ENCODE data around the gene CDC20B.

Gene CDC20B, protein sequence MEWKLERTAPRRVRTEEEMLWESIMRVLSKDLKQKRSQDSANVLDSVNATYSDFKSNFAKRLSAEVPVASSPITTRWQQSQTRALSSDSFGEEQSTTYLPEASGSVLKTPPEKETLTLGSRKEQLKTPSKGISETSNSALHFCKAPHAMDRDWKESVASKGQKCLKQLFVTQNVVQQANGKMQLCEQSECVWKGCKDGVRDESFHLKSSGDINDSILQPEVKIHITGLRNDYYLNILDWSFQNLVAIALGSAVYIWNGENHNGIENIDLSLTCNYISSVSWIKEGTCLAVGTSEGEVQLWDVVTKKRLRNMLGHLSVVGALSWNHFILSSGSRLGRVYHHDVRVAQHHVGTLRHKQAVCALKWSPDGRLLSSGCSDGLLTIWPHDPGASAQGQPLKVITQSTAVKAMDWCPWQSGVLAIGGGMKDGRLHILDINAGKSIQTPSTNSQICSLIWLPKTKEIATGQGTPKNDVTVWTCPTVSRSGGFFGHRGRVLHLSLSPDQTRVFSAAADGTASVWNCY

DNA sequence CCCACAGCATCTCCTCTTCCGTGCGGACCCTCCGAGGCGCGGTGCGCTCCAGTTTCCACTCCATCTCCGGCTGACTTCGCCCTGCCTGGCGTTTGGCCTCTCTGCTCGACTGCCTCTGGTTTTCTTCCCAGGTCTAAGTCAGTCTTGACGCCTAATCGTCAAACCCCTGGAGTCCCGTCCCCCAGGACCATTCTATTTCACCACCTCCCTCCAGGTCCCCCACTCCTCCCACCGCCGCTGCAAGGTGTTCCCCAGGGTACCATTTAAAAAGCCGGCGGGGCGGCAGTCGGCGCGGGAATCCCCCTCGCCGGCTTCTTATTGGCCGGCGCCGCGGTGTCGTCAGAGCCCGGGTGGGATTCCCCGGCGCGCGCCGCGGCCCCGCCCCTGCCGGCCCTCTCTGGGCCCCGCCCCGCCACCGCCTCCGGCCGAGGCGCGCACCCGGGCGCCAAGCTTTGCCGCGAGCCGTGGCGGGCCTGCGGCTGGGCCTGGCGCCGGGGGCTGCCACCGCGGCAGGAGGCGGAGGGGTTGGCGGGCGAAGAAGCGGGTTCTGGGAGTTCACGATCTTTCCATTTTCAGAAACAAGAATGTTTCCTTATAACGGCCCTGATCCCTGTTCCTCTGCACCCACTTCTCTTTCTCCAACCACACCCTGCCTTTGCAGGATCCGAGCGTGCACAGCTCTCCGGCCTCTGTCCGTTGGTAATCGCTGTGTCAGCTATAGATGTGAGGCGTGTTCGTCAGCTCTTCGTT lies at the start of gene CDC20B:
Gene CDC20B, minus strand, starts transcription at position 241 of the 750 bp plus-strand sequence. Its CDS starts 177 bp downstream, at position 64.
- peak; percentile 44 to 61 (median 48) for DNase-seq (ENCODE audit: low read depth in 2 of 3, low spot score in 2 of 3)

GRCh38 chr5:55222092-55222984 lies 49.4 kb upstream of the CDC20B start:
- no peak for DNase-seq (ENCODE audit: low read depth in 2 of 3, low spot score in 2 of 3)

DNA sequence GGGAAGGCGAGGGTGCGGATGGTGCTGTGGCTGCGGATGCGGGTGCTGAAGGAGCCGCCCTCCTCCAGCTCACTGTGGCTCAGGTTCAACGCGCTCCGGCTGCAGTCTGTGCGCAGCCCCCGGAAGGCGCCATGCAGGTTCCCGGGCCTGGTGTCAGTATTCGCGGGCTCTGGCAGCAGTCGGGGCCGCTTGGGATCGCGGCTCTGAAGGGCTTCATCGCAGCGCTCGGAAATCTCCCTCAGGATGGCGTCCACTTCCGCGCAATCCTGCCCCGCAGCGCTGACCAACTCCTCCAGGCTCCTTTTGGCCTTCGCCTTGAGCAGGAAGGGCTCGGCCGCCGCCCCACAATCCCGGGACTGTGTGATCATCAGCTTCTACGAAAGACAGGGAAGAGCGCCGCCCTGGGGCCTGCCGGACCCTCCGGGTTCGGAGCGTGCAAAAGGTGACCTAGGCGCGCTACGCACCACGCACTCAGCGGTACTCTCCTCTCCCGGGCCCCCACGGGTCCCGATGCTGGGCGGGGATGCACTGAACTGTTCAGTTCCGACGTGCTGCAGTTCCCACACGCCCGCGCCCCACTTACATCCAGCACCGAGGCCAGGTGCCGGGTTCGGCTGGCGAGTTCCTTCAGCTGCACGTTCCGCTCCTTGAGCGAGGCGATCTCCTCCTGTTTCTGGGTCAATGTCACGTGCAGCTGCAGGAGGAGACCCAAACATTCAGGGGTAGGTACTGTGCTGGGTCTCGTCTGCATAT lies 47.6 kb upstream of the CDC20B start:
- DNase-seq (ENCODE audit: low read depth in 2 of 3, low spot score in 2 of 3), result no peak

- no peak for DNase-seq (ENCODE audit: low read depth in 2 of 3, low spot score in 2 of 3)
These were observed 46.8 kb upstream of the CDC20B start for GRCh38 chr5:55219770-55220169.

DNA sequence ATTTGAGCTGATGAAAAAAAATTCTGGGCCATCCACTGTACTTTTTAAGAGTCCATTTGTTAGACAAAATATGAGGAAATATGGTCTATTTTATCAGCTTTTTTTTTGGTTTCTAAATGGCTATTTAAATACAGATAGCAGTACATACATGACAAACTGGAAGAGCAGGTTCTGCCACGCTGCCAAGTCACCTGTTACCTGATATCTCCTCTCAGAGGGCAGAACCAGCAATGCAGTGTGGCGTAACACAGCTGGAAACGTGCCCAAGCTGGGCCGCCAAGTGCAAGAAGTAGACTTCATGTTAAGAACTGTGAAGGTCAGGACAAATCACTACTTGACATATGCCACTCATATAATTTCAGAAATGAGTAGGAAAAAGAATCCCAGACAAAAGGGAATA lies 46.0 kb upstream of the CDC20B start:
- DNase-seq (ENCODE audit: low read depth in 2 of 3, low spot score in 2 of 3), result no peak

DNA sequence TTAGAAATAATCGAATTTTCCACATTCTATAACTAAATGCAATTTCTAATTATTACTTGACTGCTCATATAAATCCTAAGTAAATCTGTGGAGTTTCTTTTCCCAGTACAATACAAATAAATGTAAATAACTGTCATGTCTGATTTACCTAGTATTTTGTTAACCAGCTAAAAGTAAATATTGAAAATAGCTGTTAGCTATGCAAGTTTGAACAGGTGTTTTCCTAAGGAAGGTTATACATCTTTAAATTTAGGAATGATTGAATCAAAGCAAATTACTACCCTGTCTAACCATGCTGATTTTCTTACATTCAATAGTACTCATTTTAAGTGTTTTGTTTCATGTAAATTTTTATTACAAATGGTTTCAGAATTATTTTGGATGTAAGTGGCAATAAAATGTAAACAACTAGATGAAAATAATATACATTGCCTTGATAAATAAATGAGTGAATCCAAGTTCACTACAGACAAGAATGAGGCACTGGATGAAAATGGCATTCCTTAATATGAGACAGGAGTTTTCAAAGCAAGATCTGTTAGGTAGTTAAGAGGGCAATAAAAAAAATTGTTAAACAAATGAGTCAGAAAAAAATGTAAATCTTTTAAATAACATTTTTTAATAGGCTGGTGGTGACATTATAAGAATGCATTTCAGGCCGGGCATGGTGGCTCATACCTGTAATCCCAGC lies 38.4 kb upstream of the CDC20B start:
- no peak for DNase-seq (ENCODE audit: low read depth in 2 of 3, low spot score in 2 of 3)

- no peak for DNase-seq (ENCODE audit: low read depth in 2 of 3, low spot score in 2 of 3)
These were observed 32.0 kb upstream of the CDC20B start for GRCh38 chr5:55205001-55205400.

DNA sequence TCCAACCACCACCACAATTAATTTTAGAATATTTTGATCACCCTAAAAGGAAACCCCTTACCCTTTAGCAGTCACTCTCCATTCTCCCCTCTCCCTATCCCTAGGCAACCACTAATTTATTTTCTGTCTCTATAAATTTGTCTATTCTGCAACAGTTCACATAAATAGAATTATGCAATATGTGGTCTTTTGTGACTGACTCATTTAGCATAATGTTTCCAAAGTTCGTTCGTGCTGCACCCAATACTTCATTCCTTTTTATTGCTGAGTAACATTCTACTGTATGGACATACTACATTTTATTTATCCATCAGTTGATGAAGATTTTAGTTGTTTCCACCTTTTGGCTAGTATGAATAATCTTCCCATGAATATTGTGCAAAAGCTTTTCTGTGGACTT lies 18.2 kb upstream of the CDC20B start:
- no peak for DNase-seq (ENCODE audit: low read depth in 2 of 3, low spot score in 2 of 3)

GRCh38 chr5:55188656-55189540 lies 15.9 kb upstream of the CDC20B start:
- DNase-seq (ENCODE audit: low read depth in 2 of 3, low spot score in 2 of 3), result no peak

- DNase-seq (ENCODE audit: low read depth in 2 of 3, low spot score in 2 of 3), result no peak
These were observed 14.4 kb upstream of the CDC20B start for GRCh38 chr5:55187370-55187769.

DNA sequence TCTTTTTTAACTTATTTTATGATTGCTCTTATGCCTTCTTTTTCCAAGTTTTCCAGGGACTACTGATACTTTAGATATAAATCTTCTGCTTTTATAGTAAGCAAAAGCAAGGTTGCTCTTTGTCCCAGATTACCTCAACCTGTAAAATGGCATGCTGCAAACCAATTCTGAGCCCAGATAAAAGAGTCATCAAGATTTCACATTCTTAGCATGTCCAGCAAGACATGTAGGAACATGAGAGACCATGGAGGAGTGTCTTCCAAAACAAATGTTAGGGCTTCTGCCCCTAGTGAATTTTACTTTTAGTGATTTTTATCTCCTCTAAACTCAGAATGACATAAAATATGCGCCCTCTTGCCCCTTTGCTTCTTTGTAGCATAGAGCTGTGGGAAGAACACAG lies 7.0 kb upstream of the CDC20B start:
- no peak for DNase-seq (ENCODE audit: low read depth in 2 of 3, low spot score in 2 of 3)

GRCh38 chr5:55177078-55177477 lies 4.1 kb upstream of the CDC20B start:
- DNase-seq (ENCODE audit: low read depth in 2 of 3, low spot score in 2 of 3), result no peak

- DNase-seq (ENCODE audit: low read depth in 2 of 3, low spot score in 2 of 3), result peak in 2 of 3 experiments; percentile 10 to 14
These were observed 3.3 kb upstream of the CDC20B start for GRCh38 chr5:55176176-55176818.

- no peak for DNase-seq (ENCODE audit: low read depth in 2 of 3, low spot score in 2 of 3)
These were observed 2.8 kb upstream of the CDC20B start for GRCh38 chr5:55175781-55176175.

DNA sequence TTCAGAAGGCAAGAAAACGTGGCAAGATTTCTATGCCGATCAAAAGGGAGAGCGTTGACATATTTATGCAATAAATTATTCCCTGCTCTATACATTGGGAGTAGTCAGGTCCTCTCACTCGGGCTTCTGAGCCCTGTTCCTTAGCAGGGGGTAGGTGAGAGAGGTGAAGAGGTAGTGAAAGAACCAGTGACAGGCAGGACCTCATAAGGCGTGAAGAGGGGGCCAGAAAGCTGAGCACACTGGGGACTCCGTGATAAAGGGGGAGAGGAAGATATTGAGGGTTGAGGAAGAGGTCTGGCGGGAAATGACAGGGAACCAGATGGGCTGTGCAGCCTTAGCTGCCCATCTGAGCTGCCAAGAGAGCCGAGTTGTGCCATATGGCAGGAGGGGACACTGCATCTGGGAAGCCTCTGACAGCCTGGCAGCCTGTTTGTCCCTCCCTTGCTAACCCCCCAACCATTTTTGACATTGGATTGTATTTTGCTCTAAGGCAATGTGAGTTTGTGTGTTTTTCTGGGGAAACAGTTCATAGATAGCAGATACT lies 782 bp upstream of the CDC20B start:
- peak in 1 of 3 experiments; percentile 4 for DNase-seq (ENCODE audit: low read depth in 2 of 3, low spot score in 2 of 3)

DNA sequence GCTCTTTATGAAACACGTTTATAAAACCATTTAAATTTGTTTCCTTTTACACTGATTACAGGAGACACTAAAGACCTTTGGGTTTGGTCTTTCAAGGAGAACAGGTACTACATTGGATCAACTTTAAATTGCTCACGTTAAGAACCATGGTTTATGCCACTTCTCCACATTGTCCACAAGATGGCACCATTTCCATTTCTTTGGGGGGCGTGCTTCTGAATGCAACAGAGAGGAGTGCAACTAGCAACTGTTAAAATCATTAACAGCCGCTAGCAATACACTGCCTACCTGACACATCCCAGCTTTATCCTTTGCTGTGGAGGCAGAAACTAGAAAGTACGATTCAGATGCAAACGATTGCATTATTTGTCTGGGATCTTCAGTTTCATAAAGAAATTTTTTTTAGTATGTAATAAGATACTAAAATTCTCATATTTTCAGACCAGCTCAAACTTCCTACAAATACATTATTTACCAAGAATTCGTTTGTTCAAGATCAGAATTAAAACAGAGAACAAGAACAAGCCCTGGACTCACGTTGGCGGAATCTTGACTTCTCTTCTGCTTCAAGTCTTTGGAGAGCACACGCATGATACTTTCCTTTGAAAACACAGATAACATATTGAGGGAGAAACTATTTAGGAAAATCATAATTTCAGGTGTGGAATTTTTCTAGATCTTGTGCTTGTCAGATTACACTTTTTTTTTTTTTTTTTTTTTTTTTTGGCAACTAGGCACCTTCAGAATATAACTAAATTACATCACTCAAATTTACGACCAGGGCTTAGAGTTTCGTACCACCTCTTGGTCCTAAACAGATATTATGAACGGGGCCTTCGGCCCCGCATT lies 702 bp downstream of the CDC20B start:
- DNase-seq (ENCODE audit: low read depth in 2 of 3, low spot score in 2 of 3), result peak in 2 of 3 experiments; percentile 19 to 33

GRCh38 chr5:55171471-55171870 lies 1.5 kb downstream of the CDC20B start:
- no peak for DNase-seq (ENCODE audit: low read depth in 2 of 3, low spot score in 2 of 3)

Measured in activated CD8-positive, alpha-beta memory T cell treated with anti-CD3 and anti-CD28 coated beads for 48 hours (primary cell).